Neural cell (in vitro differentiated cells): ENCODE measurements around the gene QKI. TPM values are rescaled to one million over a fixed set of nuclear protein-coding genes. Genes with fewer than 3 reads are reported as not detected.

Experiments used
- H2AFZ ChIP-seq: fragments of 200-600, 300-800 bp; sonication (generic), shearing (Covaris generic); 2 replicates; pipeline ENCODE4 v1.6.0; 2014; ENCODE audit warnings: low read depth, mild to moderate bottlenecking, antibody characterized with exemption, low read length, moderate library complexity
- H3F3A ChIP-seq: fragments of 200-600 bp; shearing (Covaris generic); 2 replicates; pipeline ENCODE4 v1.6.1; 2016; ENCODE audit warnings: mild to moderate bottlenecking, moderate library complexity, mixed read lengths, antibody characterized with exemption, low read length; ENCODE audit not compliant: insufficient read depth, poor library complexity, severe bottlenecking
- H3K27ac ChIP-seq: fragments of 200-600, 300-800 bp; sonication (generic), shearing (Covaris generic); 2 replicates; pipeline ENCODE4 v1.5.1; 2014; ENCODE audit warnings: mild to moderate bottlenecking, low read length, moderate library complexity
- H3K27me3 ChIP-seq: fragments of 300-800, 200-600 bp; sonication (generic), shearing (Covaris generic); 2 replicates; pipeline ENCODE4 v1.6.0; 2014; ENCODE audit warnings: mild to moderate bottlenecking, low read depth, low read length, moderate library complexity; ENCODE audit not compliant: insufficient read depth
- H3K36me3 ChIP-seq: fragments of 300-800, 200-600 bp; sonication (generic), shearing (Covaris generic); 2 replicates; pipeline ENCODE4 v1.5.1; 2014; ENCODE audit warnings: mild to moderate bottlenecking, antibody characterized with exemption, low read length, moderate library complexity; ENCODE audit not compliant: insufficient read depth
- H3K4me2 ChIP-seq: fragments of 300-800, 200-600 bp; sonication (generic), shearing (Covaris generic); 2 replicates; pipeline ENCODE4 v1.6.0; 2014; ENCODE audit warnings: mild to moderate bottlenecking, low read length
- H3K4me3 ChIP-seq: fragments of 300-800, 200-600 bp; sonication (generic), shearing (Covaris generic); 2 replicates; pipeline ENCODE4 v1.5.1; 2014; ENCODE audit warnings: mild to moderate bottlenecking, low read length, moderate library complexity
- H3K79me2 ChIP-seq: fragments of 200-600 bp; shearing (Covaris generic); replicated peaks from 2 replicates; pipeline ENCODE4 v1.6.0; 2014; ENCODE audit warnings: mild to moderate bottlenecking, low read length, moderate library complexity; ENCODE audit not compliant: insufficient read depth
- H3K9ac ChIP-seq: fragments of 300-800, 200-600 bp; sonication (generic), shearing (Covaris generic); 2 replicates; pipeline ENCODE4 v1.6.1; 2016; ENCODE audit warnings: mild to moderate bottlenecking, low read length, mixed read lengths
- H3K9me2 ChIP-seq: fragments of 200-600 bp; shearing (Covaris generic); 2 replicates; pipeline ENCODE4 v1.6.1; 2016; ENCODE audit warnings: mild to moderate bottlenecking, low read length, mixed read lengths; ENCODE audit not compliant: insufficient read depth
- H3K9me3 ChIP-seq: fragments of 200-600, 300-800 bp; sonication (generic), shearing (Covaris generic); 2 replicates; pipeline ENCODE4 v1.6.1; 2016; ENCODE audit warnings: mild to moderate bottlenecking, mixed run types, low read length, moderate library complexity, mixed read lengths
- H4K20me1 ChIP-seq: fragments of 200-600 bp; shearing (Covaris generic); 2 replicates; pipeline ENCODE4 v1.6.1; 2016; ENCODE audit warnings: mild to moderate bottlenecking, mixed run types; ENCODE audit not compliant: insufficient read depth
- CTCF ChIP-seq: fragments of 450-650 bp; IDR thresholded peaks from 2 replicates; pipeline ENCODE4 v1.5.1; 2014; ENCODE audit warnings: antibody characterized with exemption, mild to moderate bottlenecking, moderate library complexity; ENCODE audit not compliant: poor library complexity, severe bottlenecking
- EP300 ChIP-seq: fragments of 450-650 bp; conservative IDR thresholded peaks from 2 replicates; pipeline ENCODE4 v1.6.1; 2014; ENCODE audit warnings: antibody characterized with exemption, mild to moderate bottlenecking, moderate library complexity; ENCODE audit not compliant: poor library complexity, severe bottlenecking
- EZH2 ChIP-seq: fragments of 200-600, 300-800 bp; shearing (Covaris generic), sonication (generic); IDR thresholded peaks from 2 replicates; pipeline ENCODE4 v1.6.1; 2014; ENCODE audit warnings: antibody characterized with exemption, low read length, borderline replicate concordance, mild to moderate bottlenecking; ENCODE audit not compliant: insufficient read depth, poor library complexity, severe bottlenecking
- MXI1 ChIP-seq: fragments of 450-650 bp; conservative IDR thresholded peaks from 2 replicates; pipeline ENCODE4 v1.6.1; 2014; ENCODE audit warnings: antibody characterized with exemption, mild to moderate bottlenecking; ENCODE audit not compliant: poor library complexity, severe bottlenecking
- POLR2AphosphoS5 ChIP-seq: IDR thresholded peaks from 2 replicates; pipeline ENCODE4 v1.6.1; 2012
- RAD21 ChIP-seq: fragments of 450-650 bp; conservative IDR thresholded peaks from 2 replicates; pipeline ENCODE4 v1.6.1; 2014; ENCODE audit warnings: antibody characterized with exemption, mild to moderate bottlenecking, moderate library complexity
- REST ChIP-seq: IDR thresholded peaks from 2 replicates; pipeline ENCODE4 v1.6.1; 2012; ENCODE audit warnings: borderline replicate concordance
- SMC3 ChIP-seq: fragments of 450-650 bp; conservative IDR thresholded peaks from 2 replicates; pipeline ENCODE4 v1.6.1; 2014; ENCODE audit warnings: antibody characterized with exemption, mild to moderate bottlenecking, moderate library complexity; ENCODE audit not compliant: poor library complexity
- TAF1 ChIP-seq: IDR thresholded peaks from 2 replicates; pipeline ENCODE4 v1.6.1; 2012; ENCODE audit warnings: low read depth
- polyA plus RNA-seq: library from polyadenylated mRNA; depleted of rRNA; stranded (reverse); fragments of >200 nt; gene quantifications from 2 replicates; pipeline ENCODE4 v1.2.3, GENCODE V29; 2014

QKI gene
- polyA plus RNA-seq, 1 donor from 2014 or later = 39.0 TPM

- H3K9me2 ChIP-seq = no peaks in the 10 kb centered on the region
- H3K27me3 ChIP-seq = no peaks in the 10 kb centered on the region
- H3K9ac ChIP-seq = no peak overlapping the region
- H3F3A ChIP-seq = no peaks in the 10 kb centered on the region
- H3K79me2 ChIP-seq = peaks cover 100% of the 10 kb centered on the region
- no peak overlapping the region for H2AFZ ChIP-seq
- TF ChIP-seq CTCF = no peak
- TF ChIP-seq SMC3 = no peak
- no peak for TF ChIP-seq EZH2
- TF ChIP-seq MXI1 = no peak
- no peaks in the 10 kb centered on the region for H4K20me1 ChIP-seq
- H3K27ac ChIP-seq = no peak overlapping the region
- no peak overlapping the region for H3K4me3 ChIP-seq
- H3K36me3 ChIP-seq = no peaks in the 10 kb centered on the region
- H3K9me3 ChIP-seq = no peaks in the 10 kb centered on the region
- no peak overlapping the region for H3K4me2 ChIP-seq
Measured at GRCh38 chr6:163455552-163455951, 41.0 kb downstream of the QKI start.

- no peaks in the 10 kb centered on the region for H3K27me3 ChIP-seq
- TF ChIP-seq SMC3 (no peak), CTCF (no peak), EP300 (no peak), MXI1 (no peak), EZH2 (no peak), POLR2AphosphoS5 (no peak), RAD21 (no peak), REST (no peak), TAF1 (no peak)
- no peaks in the 10 kb centered on the region for H3F3A ChIP-seq
- H3K9me3 ChIP-seq = no peaks in the 10 kb centered on the region
- no peak overlapping the region for H3K27ac ChIP-seq
- H3K36me3 ChIP-seq = no peaks in the 10 kb centered on the region
- no peak overlapping the region for H3K4me3 ChIP-seq
- H3K79me2 ChIP-seq = peaks cover 100% of the 10 kb centered on the region
- no peaks in the 10 kb centered on the region for H4K20me1 ChIP-seq
- H3K9ac ChIP-seq = no peak overlapping the region
- no peak overlapping the region for H3K4me2 ChIP-seq
- no peak overlapping the region for H2AFZ ChIP-seq
- H3K9me2 ChIP-seq = no peaks in the 10 kb centered on the region
Measured at GRCh38 chr6:163457637-163458561, 43.4 kb downstream of the QKI start.
